ENCODE data around the gene DRC7.

GRCh38 chr16:57773655-57774295 is 79.2 kb downstream of the DRC7 start:
- no peak for TF ChIP-seq CTCF (IDR thresholded peaks at IDR 0.05; ENCODE audit: low read depth, low read length)
- no peak for TF ChIP-seq EZH2phosphoT487 (IDR thresholded peaks at IDR 0.05; ENCODE audit: low read depth)

Data from OCI-LY3 (cell line).